Activated CD4-positive, alpha-beta T cell treated with anti-CD3 and anti-CD28 coated beads, Interleukin-10, Interleukin-2, amounts not matched to agents 100 ng/mL and 50 ng/mL, durations not matched to agents 16 hours and 8 hours (primary cell): ENCODE results near the gene STRIP1.
"Not testable (repeated sequence)": the region's sequence is repeated elsewhere in the genome, so short reads cannot be mapped to it uniquely, and the experiment has no call there.

Experiments used
- DNase-seq: peaks from one replicate; pipeline ENCODE4 v3.0.0-alpha.2; 2020

STRIP1 gene

GRCh38 chr1:110070282-110070669 is 35.9 kb downstream of the STRIP1 start:
- no peak for DNase-seq

- no peak for DNase-seq
Measured at GRCh38 chr1:110070671-110071242, 36.3 kb downstream of the STRIP1 start, which contains the start of gene ALX3. Gene ALX3 (minus strand): TSS chr1:110070672. CDS start chr1:110070612, 60 bp downstream.

- no peak for DNase-seq
Measured at GRCh38 chr1:110074166-110074565, 39.7 kb downstream of the STRIP1 start.

GRCh38 chr1:110076789-110077500 is 42.5 kb downstream of the STRIP1 start:
- DNase-seq: no peak

GRCh38 chr1:110079995-110080394 is 45.6 kb downstream of the STRIP1 start:
- not testable (repeated sequence) for DNase-seq

- DNase-seq: no peak
Measured at GRCh38 chr1:110081061-110081460, 46.6 kb downstream of the STRIP1 start.

- DNase-seq: no peak
Measured at GRCh38 chr1:110082477-110082876, 48.1 kb downstream of the STRIP1 start.

GRCh38 chr1:110083061-110083865 is 48.8 kb downstream of the STRIP1 start:
- peak; percentile 22 for DNase-seq

GRCh38 chr1:110083866-110084226 is 49.4 kb downstream of the STRIP1 start:
- no peak for DNase-seq

- DNase-seq: peak; percentile 67
Measured at GRCh38 chr1:110084227-110085078, 50.0 kb downstream of the STRIP1 start.

- DNase-seq: no peak
Measured at GRCh38 chr1:110085671-110086070, 51.2 kb downstream of the STRIP1 start.

- DNase-seq: no peak
Measured at GRCh38 chr1:110086961-110087360, 52.5 kb downstream of the STRIP1 start.

GRCh38 chr1:110087812-110088738 is 53.7 kb downstream of the STRIP1 start:
- DNase-seq: peak; percentile 71

- DNase-seq: no peak
Measured at GRCh38 chr1:110088739-110089316, 54.4 kb downstream of the STRIP1 start.

GRCh38 chr1:110089561-110090275 is 55.3 kb downstream of the STRIP1 start:
- DNase-seq: no peak

GRCh38 chr1:110091381-110091780 is 57.0 kb downstream of the STRIP1 start:
- no peak for DNase-seq

GRCh38 chr1:110091791-110092190 is 57.4 kb downstream of the STRIP1 start:
- DNase-seq: no peak

- DNase-seq: no peak
Measured at GRCh38 chr1:110092991-110093390, 58.6 kb downstream of the STRIP1 start.

GRCh38 chr1:110094931-110095654 is 60.7 kb downstream of the STRIP1 start:
- DNase-seq: no peak
